Measurements from ENCODE around the gene PKNOX1.

GRCh38 chr21:42975886-42976608, 1.7 kb downstream of the PKNOX1 start:
- TF ChIP-seq CTCF (IDR thresholded peaks at IDR 0.05) (no peak), POLR2AphosphoS5 (IDR thresholded peaks at IDR 0.05) (no peak), POLR2A (IDR thresholded peaks at IDR 0.05) (no peak)
